DND-41 (cell line): Measurements from ENCODE around the gene CD7.

Experiments used
- ATAC-seq: fragments of 200-7000 bp; cut with Tn5 transposase; 3 replicates; pipeline ENCODE4 v1.9.1; 2021; ENCODE audit warnings: low read depth; ENCODE audit not compliant: insufficient read depth
- DNase-seq: peaks from one replicate; pipeline ENCODE4 v3.0.0-alpha.2; 2020
- H2AFZ ChIP-seq: 2 replicates; pipeline ENCODE4 v1.6.0; 2012; ENCODE audit warnings: low read depth, low read length
- H3K27ac ChIP-seq: 2 replicates; pipeline ENCODE4 v1.5.1; 2012; ENCODE audit warnings: low read length, inconsistent platforms
- H3K27me3 ChIP-seq: fragments of 200-600 bp; sonication (generic); 2 replicates; pipeline ENCODE4 v1.6.0; 2012; ENCODE audit warnings: low read length, mild to moderate bottlenecking, inconsistent platforms; ENCODE audit not compliant: insufficient read depth, poor library complexity
- H3K36me3 ChIP-seq: 2 replicates; pipeline ENCODE4 v1.5.1; 2012; ENCODE audit warnings: low read length, inconsistent platforms; ENCODE audit not compliant: insufficient read depth
- H3K4me1 ChIP-seq: 2 replicates; pipeline ENCODE4 v1.5.1; 2012; ENCODE audit warnings: mild to moderate bottlenecking, low read length; ENCODE audit not compliant: insufficient read depth
- H3K4me2 ChIP-seq: 2 replicates; pipeline ENCODE4 v1.6.0; 2012; ENCODE audit warnings: mild to moderate bottlenecking, moderate library complexity, low read length, inconsistent platforms; ENCODE audit not compliant: insufficient read depth
- H3K4me3 ChIP-seq, 2 experiments: fragments of 200-600 bp in 1 of 2; shearing (Covaris generic) in 1 of 2; 2 replicates each; pipeline ENCODE4 v1.5.1; 2012 to 2016; ENCODE audit warnings: inconsistent platforms in 2 of 2, low read length in 2 of 2, mild to moderate bottlenecking in 2 of 2, low read depth in 1 of 2, moderate library complexity in 1 of 2
- H3K79me2 ChIP-seq: 2 replicates; pipeline ENCODE4 v1.6.0; 2012; ENCODE audit warnings: low read length, inconsistent platforms; ENCODE audit not compliant: insufficient read depth
- H3K9ac ChIP-seq: 2 replicates; pipeline ENCODE4 v1.6.0; 2012; ENCODE audit warnings: low read depth, mild to moderate bottlenecking, inconsistent platforms, low read length, moderate library complexity
- H3K9me3 ChIP-seq: 2 replicates; pipeline ENCODE4 v1.5.1; 2012; ENCODE audit warnings: low read length, moderate library complexity, mild to moderate bottlenecking, inconsistent platforms; ENCODE audit not compliant: insufficient read depth, severe bottlenecking
- H4K20me1 ChIP-seq: 2 replicates; pipeline ENCODE4 v1.6.0; 2012; ENCODE audit warnings: low read length; ENCODE audit not compliant: insufficient read depth
- CTCF ChIP-seq: IDR thresholded peaks from 2 replicates; pipeline ENCODE4 v1.5.1; 2012; ENCODE audit warnings: borderline replicate concordance, low read length, moderate library complexity, mild to moderate bottlenecking; ENCODE audit not compliant: poor library complexity, severe bottlenecking; ENCODE audit errors: extremely low read depth
- EZH2 ChIP-seq: IDR thresholded peaks from 3 replicates; pipeline ENCODE4 v1.6.1; 2012; ENCODE audit warnings: borderline replicate concordance, low read depth, mild to moderate bottlenecking, moderate library complexity, low read length, inconsistent platforms; ENCODE audit not compliant: severe bottlenecking

The CD7 gene

DNA sequence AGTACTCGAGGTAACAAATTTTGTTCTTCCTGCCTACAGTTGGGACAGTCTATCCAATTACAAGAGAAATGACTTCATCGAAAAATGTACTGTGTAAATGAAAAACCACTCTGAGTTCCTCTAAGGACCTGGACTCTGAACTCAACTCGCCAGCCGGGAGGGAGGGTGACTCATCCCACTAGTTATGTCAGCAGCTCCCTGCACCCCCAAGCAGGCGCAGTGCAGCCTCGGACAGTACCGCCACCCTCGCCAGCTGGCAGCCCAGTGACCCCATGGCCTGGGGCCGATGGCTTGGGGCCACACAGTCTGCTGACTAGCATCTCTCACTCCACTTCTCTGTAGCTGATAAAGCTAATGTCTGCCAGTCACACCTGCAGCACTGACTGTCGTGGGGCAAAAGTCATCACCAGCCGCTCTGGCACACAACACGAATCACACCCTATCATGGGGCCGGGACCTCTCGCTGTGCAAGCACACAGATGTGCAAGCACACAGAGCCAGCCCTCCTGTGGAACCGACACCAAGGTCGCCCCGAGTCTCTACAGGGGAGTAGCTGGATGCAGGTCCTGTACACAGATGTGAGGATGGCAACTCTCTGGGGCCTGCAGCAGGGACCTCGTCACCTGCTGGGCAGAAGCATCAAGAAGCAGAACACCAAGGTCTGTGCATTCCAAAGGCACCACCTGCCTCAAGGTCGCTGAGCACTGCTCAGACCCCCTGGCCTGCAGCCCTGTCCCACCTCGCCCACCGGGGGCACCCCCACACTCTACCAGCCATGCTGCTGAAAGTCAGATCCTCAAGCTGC lies 49.6 kb downstream of the CD7 start:
- H3K4me3 ChIP-seq, result no peak overlapping the region
- peaks cover 92% of the 10 kb centered on the region for H4K20me1 ChIP-seq
- no peaks in the 10 kb centered on the region for H3K9me3 ChIP-seq
- 0 out of 2 replicates have a peak overlapping the region, but pooled peaks have one; percentile 7 for H3K4me2 ChIP-seq
- no peak overlapping the region for H3K27ac ChIP-seq
- H3K79me2 ChIP-seq, result peaks cover 99% of the 10 kb centered on the region
- DNase-seq, result no peak
- H2AFZ ChIP-seq, result no peak overlapping the region
- peaks cover 97% of the 10 kb centered on the region for H3K36me3 ChIP-seq
- H3K4me1 ChIP-seq, result peaks cover 43% of the 10 kb centered on the region
- no peak overlapping the region for H3K9ac ChIP-seq
- TF ChIP-seq CTCF (peak; percentile 33), EZH2 (no peak)
- no peaks in the 10 kb centered on the region for H3K27me3 ChIP-seq
- 0 out of 3 replicates have a peak, but pooled peaks have one; percentile 28 for ATAC-seq

DNA sequence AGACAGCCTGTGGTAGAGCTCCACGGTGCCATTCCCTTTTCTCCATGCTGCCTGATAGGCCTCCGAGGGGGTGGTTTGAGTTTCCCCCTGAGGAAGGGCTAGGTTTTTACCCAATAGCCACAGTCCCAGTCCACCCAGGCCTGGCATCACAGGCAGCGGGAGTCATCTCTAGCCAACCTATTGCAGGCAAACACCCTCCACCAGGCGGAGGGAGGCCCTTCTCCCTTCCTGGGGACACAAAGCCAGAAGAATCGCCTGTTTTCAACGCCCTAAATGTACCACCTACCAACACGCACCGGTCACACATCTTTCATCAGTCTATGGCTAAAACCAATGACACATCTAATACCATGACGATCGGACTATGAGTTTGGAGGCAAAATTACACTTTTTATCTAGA lies 51.3 kb downstream of the CD7 start:
- ATAC-seq, result no peak
- Histone ChIP-seq H3K9me3 (no peaks in the 10 kb centered on the region), H3K27ac (no peak overlapping the region), H3K27me3 (no peaks in the 10 kb centered on the region), H3K4me2 (no peak overlapping the region), H3K4me1 (peaks cover 28% of the 10 kb centered on the region), H3K4me3 (no peak overlapping the region), H2AFZ (no peak overlapping the region), H3K36me3 (peaks cover 99% of the 10 kb centered on the region), H3K79me2 (peaks cover 99% of the 10 kb centered on the region), H3K9ac (no peak overlapping the region), H4K20me1 (peaks cover 92% of the 10 kb centered on the region)
- TF ChIP-seq CTCF, result no peak
- no peak for TF ChIP-seq EZH2
- DNase-seq, result no peak
